H9 (cell line): ENCODE results near the gene CCDC148. TPM values are rescaled to one million over a fixed set of nuclear protein-coding genes. Genes with fewer than 3 reads are reported as not detected.

Experiments
- DNase-seq: peaks from one replicate; pipeline ENCODE4 v3.0.0-alpha.2; 2017
- H2AFZ ChIP-seq: one replicate; pipeline ENCODE4 v1.6.1; 2013; ENCODE audit warnings: mild to moderate bottlenecking, low read length, control low read depth, moderate library complexity
- H2AK5ac ChIP-seq: 2 replicates; pipeline ENCODE4 v1.6.1; 2013; ENCODE audit warnings: low read length, control low read depth, mixed read lengths; ENCODE audit not compliant: insufficient read length
- H2BK120ac ChIP-seq: one replicate; pipeline ENCODE4 v1.6.1; 2013; ENCODE audit warnings: low read depth, mild to moderate bottlenecking, low read length, control low read depth, inconsistent platforms; ENCODE audit not compliant: poor library complexity, severe bottlenecking
- H2BK12ac ChIP-seq: 2 replicates; pipeline ENCODE4 v1.6.1; 2013; ENCODE audit warnings: low read length, control low read depth, mixed read lengths, low read depth; ENCODE audit not compliant: insufficient read length
- H2BK15ac ChIP-seq: 2 replicates; pipeline ENCODE4 v1.6.1; 2013; ENCODE audit warnings: low read depth, low read length, control low read depth
- H2BK20ac ChIP-seq: one replicate; pipeline ENCODE4 v1.6.1; 2013; ENCODE audit warnings: low read depth, mild to moderate bottlenecking, low read length, control low read depth, inconsistent platforms; ENCODE audit not compliant: poor library complexity, severe bottlenecking
- H2BK5ac ChIP-seq: 2 replicates; pipeline ENCODE4 v1.6.1; 2013; ENCODE audit warnings: low read length, control low read depth, mixed read lengths; ENCODE audit not compliant: insufficient read length
- H3K14ac ChIP-seq: 2 replicates; pipeline ENCODE4 v1.6.1; 2013; ENCODE audit warnings: low read length, control low read depth; ENCODE audit not compliant: insufficient read depth
- H3K18ac ChIP-seq: 2 replicates; pipeline ENCODE4 v1.6.1; 2013; ENCODE audit warnings: low read depth, mild to moderate bottlenecking, mixed read lengths, low read length, control low read depth; ENCODE audit not compliant: insufficient read length
- H3K23ac ChIP-seq: 2 replicates; pipeline ENCODE4 v1.6.1; 2013; ENCODE audit warnings: low read length, control low read depth, mixed read lengths, low read depth; ENCODE audit not compliant: insufficient read length
- H3K23me2 ChIP-seq: 2 replicates; pipeline ENCODE4 v1.6.1; 2013; ENCODE audit warnings: low read depth, mild to moderate bottlenecking, mixed read lengths, low read length, control low read depth; ENCODE audit not compliant: insufficient read length, poor library complexity, severe bottlenecking
- H3K27ac ChIP-seq: 2 replicates; pipeline ENCODE4 v1.5.1; 2013; ENCODE audit warnings: low read length, control low read depth, mixed read lengths, low read depth; ENCODE audit not compliant: insufficient read length
- H3K27me3 ChIP-seq: 2 replicates; pipeline ENCODE4 v1.6.1; 2013; ENCODE audit warnings: low read length, control low read depth, inconsistent platforms; ENCODE audit not compliant: insufficient read depth
- H3K4ac ChIP-seq: 2 replicates; pipeline ENCODE4 v1.6.1; 2013; ENCODE audit warnings: low read depth, mild to moderate bottlenecking, control low read depth, inconsistent platforms, low read length, moderate library complexity
- H3K4me1 ChIP-seq: 2 replicates; pipeline ENCODE4 v1.6.1; 2013; ENCODE audit warnings: low read length, control low read depth, inconsistent platforms; ENCODE audit not compliant: insufficient read depth
- H3K4me2 ChIP-seq: 2 replicates; pipeline ENCODE4 v1.6.1; 2013; ENCODE audit warnings: low read length, control low read depth, mixed read lengths; ENCODE audit not compliant: insufficient read length, insufficient read depth
- H3K56ac ChIP-seq: 2 replicates; pipeline ENCODE4 v1.6.1; 2013; ENCODE audit warnings: low read depth, mild to moderate bottlenecking, mixed read lengths, low read length, control low read depth; ENCODE audit not compliant: insufficient read length
- H3K79me1 ChIP-seq: 2 replicates; pipeline ENCODE4 v1.6.1; 2013; ENCODE audit warnings: low read depth, mild to moderate bottlenecking, moderate library complexity, low read length, control low read depth, inconsistent platforms; ENCODE audit not compliant: insufficient read depth, poor library complexity, severe bottlenecking
- H3K79me2 ChIP-seq: 2 replicates; pipeline ENCODE4 v1.6.1; 2013; ENCODE audit warnings: low read length, control low read depth, inconsistent platforms; ENCODE audit not compliant: insufficient read depth
- H3K9ac ChIP-seq: 2 replicates; pipeline ENCODE4 v1.6.1; 2013; ENCODE audit warnings: low read length, control low read depth, mixed read lengths; ENCODE audit not compliant: insufficient read length; ENCODE audit errors: extremely low read depth
- H3K9me3 ChIP-seq: one replicate; pipeline ENCODE4 v1.6.1; 2013; ENCODE audit warnings: low read depth, low read length, inconsistent platforms; ENCODE audit not compliant: control insufficient read depth
- H3T11ph ChIP-seq: one replicate; pipeline ENCODE4 v1.6.1; 2013; ENCODE audit warnings: mild to moderate bottlenecking, low read length, control low read depth, inconsistent platforms
- H4K20me1 ChIP-seq: one replicate; pipeline ENCODE4 v1.6.1; 2013; ENCODE audit not compliant: control insufficient read depth, insufficient read length, insufficient read depth
- H4K5ac ChIP-seq: 2 replicates; pipeline ENCODE4 v1.6.1; 2013; ENCODE audit warnings: low read depth, mild to moderate bottlenecking, mixed read lengths, low read length, control low read depth; ENCODE audit not compliant: insufficient read length
- H4K8ac ChIP-seq: replicated peaks from 2 replicates; pipeline ENCODE4 v1.6.1; 2013; ENCODE audit warnings: low read length, control low read depth, mixed read lengths, low read depth; ENCODE audit not compliant: insufficient read length
- H4K91ac ChIP-seq: 2 replicates; pipeline ENCODE4 v1.6.1; 2013; ENCODE audit warnings: low read depth, mild to moderate bottlenecking, moderate library complexity, mixed read lengths, low read length, control low read depth; ENCODE audit not compliant: insufficient read length
- H3K27ac Mint-ChIP-seq, 3 experiments: 2 replicates in 2 of 3; 3 replicates in 1 of 3; pipeline ENCODE4 v1.8.0; 2020 to 2021; ENCODE audit warnings: mixed read lengths in 3 of 3, mild to moderate bottlenecking in 1 of 3, moderate library complexity in 1 of 3
- H3K27me3 Mint-ChIP-seq: 2 replicates; pipeline ENCODE4 v1.8.0; 2021; ENCODE audit warnings: low read depth, mild to moderate bottlenecking, moderate library complexity, mixed read lengths
- H3K36me3 Mint-ChIP-seq, 3 experiments: 2 replicates in 2 of 3; 3 replicates in 1 of 3; pipeline ENCODE4 v1.8.0; 2020 to 2021; ENCODE audit warnings: low read depth in 3 of 3, mixed read lengths in 3 of 3; ENCODE audit not compliant: insufficient read depth in 1 of 3
- H3K4me1 Mint-ChIP-seq, 2 experiments: 2 replicates each; pipeline ENCODE4 v1.8.0; 2020; ENCODE audit warnings: mixed read lengths in 2 of 2
- H3K4me3 Mint-ChIP-seq, 2 experiments: 2 replicates in 1 of 2; 3 replicates in 1 of 2; pipeline ENCODE4 v1.8.0; 2020 to 2021; ENCODE audit warnings: mild to moderate bottlenecking in 2 of 2, mixed read lengths in 2 of 2, moderate library complexity in 1 of 2
- H3K9me3 Mint-ChIP-seq, 2 experiments: 2 replicates in 1 of 2; 3 replicates in 1 of 2; pipeline ENCODE4 v1.8.0; 2020; ENCODE audit warnings: mild to moderate bottlenecking in 2 of 2, mixed read lengths in 2 of 2, moderate library complexity in 1 of 2
- WGBS: extraction: QIAGEN DNeasy Blood & Tissue Kit; methylation state at CpG from one replicate; pipeline ENCODE4 v1.1.7; 2013; ENCODE audit warnings: missing lambda C conversion rate, low lambda C conversion rate, mixed read lengths; ENCODE audit not compliant: insufficient read length; ENCODE audit errors: extremely low coverage; 5-methylcytosine and 5-hydroxymethylcytosine counted together
- total RNA-seq: library from RNA; stranded (reverse); gene quantifications from 2 replicates; pipeline ENCODE4 v1.2.1, GENCODE V29; 2021
- TF ChIP-seq, protein P1 (sequence below): fragments of 200-600 bp; sonication (generic); conservative IDR thresholded peaks from 3 replicates; pipeline ENCODE4 v1.8.0; 2021; ENCODE audit warnings: antibody characterized with exemption, mild to moderate bottlenecking

Gene CCDC148
- total RNA-seq, 1 experiment from 2014 or later, result 1.5 TPM

DNA sequence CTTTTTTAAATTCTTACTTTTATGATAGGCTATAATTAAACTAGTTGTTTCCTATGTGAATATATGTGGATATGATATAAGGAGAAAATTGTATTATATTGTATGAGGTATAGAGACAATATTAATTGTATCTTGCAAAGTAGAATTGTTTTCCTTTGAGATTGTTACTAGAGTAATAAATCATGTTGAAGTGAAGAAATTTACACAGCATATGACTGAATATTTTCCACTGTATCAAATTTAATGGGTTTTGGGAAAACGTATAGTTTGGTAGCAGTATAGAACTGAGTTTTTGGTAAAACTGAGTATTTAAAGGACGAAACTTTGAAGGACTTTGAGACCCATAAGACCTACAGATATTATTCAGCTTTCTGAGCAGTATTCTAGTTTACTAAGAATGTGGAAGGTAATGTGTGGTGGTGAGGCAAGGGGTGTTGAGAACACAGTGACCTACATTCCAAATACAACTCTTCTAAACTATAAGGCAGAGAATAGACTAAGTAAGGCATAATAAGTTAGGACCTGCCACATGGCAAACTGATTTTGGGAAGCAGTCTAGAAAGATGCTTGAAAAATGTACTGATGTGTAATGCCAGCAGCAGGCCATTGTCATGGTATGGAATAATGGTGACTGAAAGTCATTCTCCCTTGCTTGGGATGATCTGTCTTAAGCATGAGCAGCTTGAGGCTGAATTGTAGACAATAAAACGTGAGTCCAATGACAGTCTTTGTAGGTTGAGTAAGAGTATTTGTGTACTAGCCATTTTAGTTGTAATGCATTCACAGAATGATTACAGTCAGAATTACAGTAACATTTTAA lies 29.8 kb upstream of the CCDC148 start:
- Histone ChIP-seq H4K20me1 (no peaks in the 10 kb centered on the region), H3K27ac (no peak overlapping the region), H3K4me1 (no peaks in the 10 kb centered on the region; the same call in 1 of the 2 replicates), H3K4me2 (no peak overlapping the region), H3K23ac (no peak overlapping the region), H3K9me3 (no peaks in the 10 kb centered on the region), H3K79me2 (peaks cover 16% of the 10 kb centered on the region; the same call in 1 of the 2 replicates), H3T11ph (no peak overlapping the region), H3K14ac (no peak overlapping the region), H2BK120ac (no peak overlapping the region), H3K56ac (no peak overlapping the region), H4K8ac (no peak overlapping the region), H3K79me1 (peaks cover 9% of the 10 kb centered on the region), H3K23me2 (no peaks in the 10 kb centered on the region), H4K5ac (no peak overlapping the region), H3K9ac (no peak overlapping the region), H2BK12ac (no peak overlapping the region), H4K91ac (no peak overlapping the region), H2BK15ac (no peak overlapping the region), H3K4ac (no peak overlapping the region), H3K27me3 (no peaks in the 10 kb centered on the region), H2BK5ac (no peak overlapping the region), H2BK20ac (no peak overlapping the region), H3K18ac (no peak overlapping the region), H2AK5ac (no peak overlapping the region), H2AFZ (no peak overlapping the region)
- Mint-ChIP-seq H3K27me3 (no peaks in the 10 kb centered on the region), H3K4me3 (no peak overlapping the region), H3K36me3 (peaks cover 0 to 4% (median 2%) of the 10 kb centered on the region in 3 experiments; a peak in 3 of 7 replicates), H3K27ac (no peak overlapping the region), H3K4me1 (peaks cover 53 to 66% of the 10 kb centered on the region in 2 experiments), H3K9me3 (no peaks in the 10 kb centered on the region)
- no peak for DNase-seq
- TF ChIP-seq, protein P1, sequence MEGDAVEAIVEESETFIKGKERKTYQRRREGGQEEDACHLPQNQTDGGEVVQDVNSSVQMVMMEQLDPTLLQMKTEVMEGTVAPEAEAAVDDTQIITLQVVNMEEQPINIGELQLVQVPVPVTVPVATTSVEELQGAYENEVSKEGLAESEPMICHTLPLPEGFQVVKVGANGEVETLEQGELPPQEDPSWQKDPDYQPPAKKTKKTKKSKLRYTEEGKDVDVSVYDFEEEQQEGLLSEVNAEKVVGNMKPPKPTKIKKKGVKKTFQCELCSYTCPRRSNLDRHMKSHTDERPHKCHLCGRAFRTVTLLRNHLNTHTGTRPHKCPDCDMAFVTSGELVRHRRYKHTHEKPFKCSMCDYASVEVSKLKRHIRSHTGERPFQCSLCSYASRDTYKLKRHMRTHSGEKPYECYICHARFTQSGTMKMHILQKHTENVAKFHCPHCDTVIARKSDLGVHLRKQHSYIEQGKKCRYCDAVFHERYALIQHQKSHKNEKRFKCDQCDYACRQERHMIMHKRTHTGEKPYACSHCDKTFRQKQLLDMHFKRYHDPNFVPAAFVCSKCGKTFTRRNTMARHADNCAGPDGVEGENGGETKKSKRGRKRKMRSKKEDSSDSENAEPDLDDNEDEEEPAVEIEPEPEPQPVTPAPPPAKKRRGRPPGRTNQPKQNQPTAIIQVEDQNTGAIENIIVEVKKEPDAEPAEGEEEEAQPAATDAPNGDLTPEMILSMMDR, result no peak
- no CpG with 5 or more reads among the region's 3 CpGs for WGBS
